B cell (primary cell): Measurements from ENCODE around the gene PYM1. TPM values are rescaled to one million over a fixed set of nuclear protein-coding genes. Genes with fewer than 3 reads are reported as not detected.

Source experiments
- ATAC-seq: fragments of 200-7000 bp; cut with Tn5 transposase; one replicate; pipeline ENCODE4 v1.10.0; 2021; ENCODE audit warnings: low read depth, mild to moderate bottlenecking, moderate number of reproducible peaks, moderate library complexity
- CTCF ChIA-PET: fragments of 350-600 bp; sonication (Branson Sonifier 250); formaldehyde crosslinking; loops from one replicate; lab custom pipeline; 2021; ENCODE audit warnings: antibody characterized with exemption, inconsistent platforms; lab: Charles Lee
- POLR2A ChIA-PET: fragments of 350-600 bp; sonication (Branson Sonifier 250); formaldehyde crosslinking; loops from one replicate; lab custom pipeline; 2021; ENCODE audit warnings: antibody characterized with exemption; lab: Charles Lee
- DNase-seq: peaks from one replicate; pipeline ENCODE4 v3.0.0; 2013
- H2AFZ ChIP-seq: 2 replicates; pipeline ENCODE4 v1.6.1; 2012; ENCODE audit warnings: mild to moderate bottlenecking, low read depth, low read length; ENCODE audit not compliant: insufficient read depth, poor library complexity, severe bottlenecking
- H3K27ac ChIP-seq, 2 donors: 1 replicate in 1 of 2; 2 replicates in 1 of 2; pipeline ENCODE4 v1.5.1; 2012 to 2013; ENCODE audit warnings: low read length in 2 of 2, mild to moderate bottlenecking in 2 of 2, moderate library complexity in 1 of 2
- H3K27me3 ChIP-seq, 4 experiments: fragments of 200-600 bp in 1 of 4; sonication (generic) in 1 of 4; replicated peaks in 1 of 4; 1 replicate in 2 of 4; 2 replicates in 2 of 4; pipeline versions ENCODE4 v1.6.1 to v1.7.0; 2013 to 2016; ENCODE audit warnings: low read length in 3 of 4, mild to moderate bottlenecking in 2 of 4, mixed read lengths in 1 of 4, moderate library complexity in 1 of 4; ENCODE audit not compliant: insufficient read depth in 4 of 4, control insufficient read depth in 3 of 4; ENCODE audit errors: control extremely low read depth in 1 of 4
- H3K36me3 ChIP-seq, 2 experiments: replicated peaks in 1 of 2; 1 replicate in 1 of 2; 2 replicates in 1 of 2; pipeline versions ENCODE4 v1.6.1 to v1.7.1; 2013; ENCODE audit warnings: low read length in 1 of 2; ENCODE audit not compliant: insufficient read depth in 2 of 2, control insufficient read depth in 1 of 2; ENCODE audit errors: control extremely low read depth in 1 of 2, extremely low read depth in 1 of 2
- H3K4me1 ChIP-seq, 2 donors: fragments of 200-600 bp in 1 of 2; sonication (generic) in 1 of 2; 1 replicate in 1 of 2; 2 replicates in 1 of 2; pipeline versions ENCODE4 v1.5.1 to v1.6.1; 2013 to 2017; ENCODE audit warnings: low read length in 2 of 2; ENCODE audit not compliant: control insufficient read depth in 2 of 2, insufficient read depth in 2 of 2
- H3K4me2 ChIP-seq: replicated peaks from 2 replicates; pipeline ENCODE3; 2012; ENCODE audit warnings: mild to moderate bottlenecking, low read depth, low read length; ENCODE audit not compliant: poor library complexity, severe bottlenecking
- H3K4me3 ChIP-seq, 5 experiments: fragments of 200-600 bp in 1 of 5; sonication (generic) in 1 of 5; 1 replicate in 3 of 5; 2 replicates in 2 of 5; pipeline versions ENCODE4 v1.5.1 to v1.7.0; 2011 to 2016; ENCODE audit warnings: low read length in 4 of 5, mild to moderate bottlenecking in 4 of 5, low read depth in 2 of 5, control low read depth in 1 of 5, moderate library complexity in 1 of 5; ENCODE audit not compliant: insufficient read depth in 1 of 5; ENCODE audit errors: control extremely low read depth in 1 of 5, extremely low read depth in 1 of 5
- H3K79me2 ChIP-seq: fragments of 200-600 bp; sonication (generic); one replicate; pipeline ENCODE4 v1.6.0; 2016; ENCODE audit warnings: low read length; ENCODE audit not compliant: control insufficient read depth, insufficient read depth
- H3K9ac ChIP-seq: fragments of 200-600 bp; sonication (generic); 2 replicates; pipeline ENCODE4 v1.6.1; 2017; ENCODE audit warnings: mild to moderate bottlenecking, low read length, moderate library complexity
- H3K9me3 ChIP-seq, 3 donors: one replicate each; pipeline versions ENCODE4 v1.6.1 to v1.7.1; 2013; ENCODE audit warnings: low read length in 2 of 3; ENCODE audit not compliant: control insufficient read depth in 2 of 3, insufficient read depth in 1 of 3; ENCODE audit errors: control extremely low read depth in 1 of 3
- H4K20me1 ChIP-seq: 2 replicates; pipeline ENCODE4 v1.6.0; 2012; ENCODE audit warnings: mild to moderate bottlenecking, low read length; ENCODE audit not compliant: insufficient read depth, control insufficient read depth, poor library complexity, severe bottlenecking
- H3K27ac Mint-ChIP-seq: one replicate; pipeline ENCODE4 v1.8.0; 2021; ENCODE audit warnings: mixed read lengths
- H3K27me3 Mint-ChIP-seq: one replicate; pipeline ENCODE4 v1.8.0; 2021; ENCODE audit warnings: mixed read lengths
- H3K4me1 Mint-ChIP-seq: one replicate; pipeline ENCODE4 v1.8.0; 2021; ENCODE audit warnings: mixed read lengths
- H3K4me3 Mint-ChIP-seq: one replicate; pipeline ENCODE4 v1.8.0; 2021; ENCODE audit warnings: mixed read lengths
- H3K9me3 Mint-ChIP-seq: one replicate; pipeline ENCODE4 v1.8.0; 2022; ENCODE audit warnings: mixed read lengths; ENCODE audit not compliant: insufficient read depth
- CTCF ChIP-seq: fragments of 200-600 bp; IDR thresholded peaks from one replicate; pipeline ENCODE4 v1.8.0; 2022; ENCODE audit warnings: antibody characterized with exemption, mild to moderate bottlenecking
- EZH2 ChIP-seq: IDR thresholded peaks from 2 replicates; pipeline ENCODE4 v1.6.1; 2012; ENCODE audit warnings: borderline replicate concordance, low read depth, mild to moderate bottlenecking, moderate library complexity, low read length; ENCODE audit not compliant: insufficient read depth, poor library complexity, severe bottlenecking
- WGBS: methylation state at CpG from one replicate; pipeline ENCODE4 v1.1.5; 2013; ENCODE audit warnings: missing lambda C conversion rate; ENCODE audit not compliant: insufficient coverage; 5-methylcytosine and 5-hydroxymethylcytosine counted together
- intact Hi-C: fragments of 100-400 bp; cut with micrococcal nuclease; formaldehyde crosslinking; loops from one replicate; pipeline ENCODE4 v1.10.0; 2022
- polyA plus RNA-seq: library from polyadenylated mRNA; depleted of rRNA; stranded (reverse); fragments of >200 nt; gene quantifications from 2 replicates; pipeline ENCODE4 v1.2.3, GENCODE V29; 2012
- total RNA-seq, 2 donors: library from RNA; stranded (reverse); fragments of 120-200 nt in 1 of 2; gene quantifications; 1 replicate in 1 of 2; 2 replicates in 1 of 2; pipeline versions ENCODE4 v1.2.3 to v1.2.4, GENCODE V29; 2013 to 2022

The PYM1 gene
- total and polyA plus RNA-seq, 2 donors (not counting 1 experiment from before 2014, with no cell fraction given): 22.5 to 39.2 TPM

GRCh38 chr12:55875704-55876467 is 51.8 kb downstream of the PYM1 start:
- H3K4me1 Mint-ChIP-seq: no peaks in the 10 kb centered on the region
- POLR2A ChIA-PET: no interaction called here

More at GRCh38 chr12:55875704-55876467, 51.8 kb downstream of the PYM1 start:
- Histone ChIP-seq H3K9me3 (peaks cover 0 to 12% (median 6%) of the 10 kb centered on the region in 3 donors), H3K9ac (no peak overlapping the region), H3K27ac (no peak overlapping the region), H4K20me1 (no peaks in the 10 kb centered on the region), H2AFZ (no peak overlapping the region), H3K79me2 (no peaks in the 10 kb centered on the region), H3K4me3 (no peak overlapping the region), H3K4me1 (no peaks in the 10 kb centered on the region), H3K36me3 (no peaks in the 10 kb centered on the region), H3K4me2 (no peak overlapping the region), H3K27me3 (no peaks in the 10 kb centered on the region)
- Mint-ChIP-seq H3K4me3 (no peak overlapping the region), H3K27ac (no peak overlapping the region), H3K9me3 (no peaks in the 10 kb centered on the region), H3K27me3 (no peaks in the 10 kb centered on the region)
- no peak for ATAC-seq
- 100% methylated on average over 1 of the region's 4 CpGs for WGBS
- DNase-seq: no peak
- no peak for TF ChIP-seq CTCF
- no peak for TF ChIP-seq EZH2
- CTCF ChIA-PET: no interaction called here
- intact Hi-C loops: no loop called here
